HL-60 (cell line): ENCODE data around the gene SSNA1.

Source experiments
- GABPA ChIP-seq: IDR thresholded peaks from 2 replicates; pipeline ENCODE4 v1.6.1; 2012; ENCODE audit warnings: low read depth
- POLR2AphosphoS5 ChIP-seq: IDR thresholded peaks from 2 replicates; pipeline ENCODE4 v1.6.1; 2012; ENCODE audit warnings: low read depth
- SPI1 ChIP-seq: IDR thresholded peaks from 2 replicates; pipeline ENCODE4 v1.6.1; 2012; ENCODE audit warnings: low read depth, mild to moderate bottlenecking, borderline replicate concordance
- TF ChIP-seq, protein P1 (sequence below): IDR thresholded peaks from one replicate; pipeline ENCODE4 v1.5.1; 2011; ENCODE audit warnings: low read length, control low read depth, inconsistent platforms; ENCODE audit not compliant: insufficient read depth

DNA sequence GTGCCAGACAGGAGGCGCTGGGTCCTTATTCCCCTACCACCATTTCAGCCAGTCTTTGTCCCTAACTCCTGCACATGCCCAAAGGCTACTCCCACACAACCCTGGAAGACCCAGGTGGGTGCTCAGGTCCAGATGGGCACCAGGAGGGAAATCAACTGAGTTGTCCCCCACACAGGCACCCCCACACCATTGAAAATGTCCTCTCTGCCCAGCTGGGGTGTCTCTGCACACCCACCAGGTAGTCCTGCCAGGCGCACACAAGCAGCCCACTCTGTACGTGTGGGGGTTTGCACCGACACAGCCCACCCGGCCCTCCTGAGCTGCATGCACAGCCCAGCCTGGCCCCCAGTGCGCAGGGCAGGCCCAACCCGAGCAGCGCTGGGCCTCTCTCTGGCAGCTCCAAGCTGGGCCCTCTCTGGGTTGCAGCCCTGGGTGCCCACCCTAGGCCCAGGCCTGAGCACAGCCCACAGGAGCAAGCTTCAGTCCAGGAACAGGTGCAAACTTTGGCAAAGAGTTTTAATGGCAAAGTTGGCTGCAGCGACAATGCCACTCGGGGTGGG lies 31.4 kb downstream of the SSNA1 start:
- TF ChIP-seq, protein P1, sequence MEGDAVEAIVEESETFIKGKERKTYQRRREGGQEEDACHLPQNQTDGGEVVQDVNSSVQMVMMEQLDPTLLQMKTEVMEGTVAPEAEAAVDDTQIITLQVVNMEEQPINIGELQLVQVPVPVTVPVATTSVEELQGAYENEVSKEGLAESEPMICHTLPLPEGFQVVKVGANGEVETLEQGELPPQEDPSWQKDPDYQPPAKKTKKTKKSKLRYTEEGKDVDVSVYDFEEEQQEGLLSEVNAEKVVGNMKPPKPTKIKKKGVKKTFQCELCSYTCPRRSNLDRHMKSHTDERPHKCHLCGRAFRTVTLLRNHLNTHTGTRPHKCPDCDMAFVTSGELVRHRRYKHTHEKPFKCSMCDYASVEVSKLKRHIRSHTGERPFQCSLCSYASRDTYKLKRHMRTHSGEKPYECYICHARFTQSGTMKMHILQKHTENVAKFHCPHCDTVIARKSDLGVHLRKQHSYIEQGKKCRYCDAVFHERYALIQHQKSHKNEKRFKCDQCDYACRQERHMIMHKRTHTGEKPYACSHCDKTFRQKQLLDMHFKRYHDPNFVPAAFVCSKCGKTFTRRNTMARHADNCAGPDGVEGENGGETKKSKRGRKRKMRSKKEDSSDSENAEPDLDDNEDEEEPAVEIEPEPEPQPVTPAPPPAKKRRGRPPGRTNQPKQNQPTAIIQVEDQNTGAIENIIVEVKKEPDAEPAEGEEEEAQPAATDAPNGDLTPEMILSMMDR = no peak
- TF ChIP-seq POLR2AphosphoS5 = no peak
- no peak for TF ChIP-seq GABPA
- TF ChIP-seq SPI1 = no peak
